ENCODE measurements around the gene EGFL7.

The EGFL7 gene

GRCh38 chr9:136714096-136714892, 51.6 kb downstream of the EGFL7 start:
- Mint-ChIP-seq H3K36me3 (no peaks in the 10 kb centered on the region), H3K4me3 (no peak overlapping the region), H3K27ac (no peak overlapping the region), H3K9me3 (no peaks in the 10 kb centered on the region), H3K4me1 (peaks cover 5% of the 10 kb centered on the region)
- DNase-seq (ENCODE audit: low spot score in 2 of 2): no peak
- ATAC-seq: no peak

- H3K4me3 Mint-ChIP-seq: no peak overlapping the region
- no peaks in the 10 kb centered on the region for H3K36me3 Mint-ChIP-seq
- H3K4me1 Mint-ChIP-seq: peaks cover 5% of the 10 kb centered on the region
- H3K9me3 Mint-ChIP-seq: no peaks in the 10 kb centered on the region
- DNase-seq (ENCODE audit: low spot score in 2 of 2) (no peak), ATAC-seq (no peak)
- no peak overlapping the region for H3K27ac Mint-ChIP-seq
Observed at GRCh38 chr9:136714893-136715274, 52.2 kb downstream of the EGFL7 start.

- DNase-seq (ENCODE audit: low spot score in 2 of 2) (no peak), ATAC-seq (no peak)
- Mint-ChIP-seq H3K9me3 (no peaks in the 10 kb centered on the region), H3K4me1 (peaks cover 6% of the 10 kb centered on the region), H3K36me3 (peaks cover 16% of the 10 kb centered on the region), H3K4me3 (no peak overlapping the region), H3K27ac (no peak overlapping the region)
Observed at GRCh38 chr9:136717399-136717798, 54.7 kb downstream of the EGFL7 start.

GRCh38 chr9:136718345-136719194, 55.9 kb downstream of the EGFL7 start:
- Mint-ChIP-seq H3K36me3 (peaks cover 28% of the 10 kb centered on the region), H3K9me3 (no peaks in the 10 kb centered on the region), H3K27ac (peak overlapping the region; percentile 34), H3K4me3 (no peak overlapping the region), H3K4me1 (peaks cover 8% of the 10 kb centered on the region)
- DNase-seq (ENCODE audit: low spot score in 2 of 2) (no peak), ATAC-seq (no peak)

GRCh38 chr9:136719195-136719880, 56.6 kb downstream of the EGFL7 start:
- peak; percentile 4 for ATAC-seq
- no peaks in the 10 kb centered on the region for H3K9me3 Mint-ChIP-seq
- DNase-seq (ENCODE audit: low spot score in 2 of 2): no peak
- H3K36me3 Mint-ChIP-seq: peaks cover 36% of the 10 kb centered on the region
- H3K27ac Mint-ChIP-seq: no peak overlapping the region
- no peak overlapping the region for H3K4me3 Mint-ChIP-seq
- H3K4me1 Mint-ChIP-seq: peaks cover 15% of the 10 kb centered on the region

- peaks cover 18% of the 10 kb centered on the region for H3K4me1 Mint-ChIP-seq
- no peak overlapping the region for H3K4me3 Mint-ChIP-seq
- no peak for ATAC-seq
- peaks cover 46% of the 10 kb centered on the region for H3K36me3 Mint-ChIP-seq
- no peak overlapping the region for H3K27ac Mint-ChIP-seq
- H3K9me3 Mint-ChIP-seq: no peaks in the 10 kb centered on the region
- no peak for DNase-seq (ENCODE audit: low spot score in 2 of 2)
Observed at GRCh38 chr9:136720251-136720897, 57.7 kb downstream of the EGFL7 start.

- H3K36me3 Mint-ChIP-seq: peaks cover 51% of the 10 kb centered on the region
- H3K27ac Mint-ChIP-seq: peak overlapping the region; percentile 79
- DNase-seq (ENCODE audit: low spot score in 2 of 2): no peak
- ATAC-seq: no peak
- no peaks in the 10 kb centered on the region for H3K9me3 Mint-ChIP-seq
- peaks cover 18% of the 10 kb centered on the region for H3K4me1 Mint-ChIP-seq
- no peak overlapping the region for H3K4me3 Mint-ChIP-seq
Observed at GRCh38 chr9:136720898-136721338, 58.2 kb downstream of the EGFL7 start.

GRCh38 chr9:136721339-136722092, 58.8 kb downstream of the EGFL7 start:
- Mint-ChIP-seq H3K27ac (peak overlapping the region; percentile 79), H3K36me3 (peaks cover 57% of the 10 kb centered on the region), H3K4me1 (peaks cover 22% of the 10 kb centered on the region), H3K9me3 (no peaks in the 10 kb centered on the region), H3K4me3 (no peak overlapping the region)
- no peak for DNase-seq (ENCODE audit: low spot score in 2 of 2)
- no peak for ATAC-seq

Measured in stimulated activated effector memory CD8-positive, alpha-beta T cell treated with anti-CD3 and anti-CD28 coated beads, Interleukin-12 subunit alpha, Interleukin-12 subunit beta, amount 100 ng/mL, for 72 hours (primary cell).